Measurements from ENCODE around the gene SCYL2.

DNA sequence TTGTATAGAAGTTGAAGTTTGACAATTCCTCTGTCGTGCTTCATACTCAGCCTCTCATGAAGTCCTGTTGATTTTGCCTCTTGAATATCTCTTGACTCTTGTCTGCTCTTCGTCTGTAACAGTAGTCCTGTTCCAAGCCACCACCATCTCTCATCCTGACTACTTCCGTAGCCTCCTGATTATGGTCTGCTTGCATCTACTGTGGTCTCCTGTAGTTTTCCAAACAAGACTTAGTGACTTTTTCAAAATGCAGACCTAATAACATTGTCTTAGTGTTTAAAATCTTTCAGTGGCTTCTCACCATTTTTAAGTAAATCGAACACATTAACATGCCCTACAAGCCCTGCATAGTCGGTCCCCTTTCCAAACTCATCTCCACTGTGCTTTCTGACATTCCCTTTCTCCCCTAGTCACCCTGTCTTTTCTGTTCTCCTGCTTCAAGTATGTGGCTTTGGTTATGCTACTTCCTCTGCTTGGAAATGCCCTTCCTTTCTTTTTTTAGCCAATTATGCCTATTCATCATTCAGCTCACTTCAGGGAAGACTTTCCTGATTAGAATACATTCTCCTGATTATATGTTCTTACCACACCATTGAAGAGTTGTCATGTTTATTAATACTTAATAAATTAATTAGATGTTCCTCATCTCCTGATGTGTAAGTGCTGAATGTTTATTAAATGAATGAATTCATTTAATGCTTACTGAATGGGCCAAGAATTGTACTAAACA is 2.0 kb downstream of the SCYL2 start:
- TF ChIP-seq, protein P1, sequence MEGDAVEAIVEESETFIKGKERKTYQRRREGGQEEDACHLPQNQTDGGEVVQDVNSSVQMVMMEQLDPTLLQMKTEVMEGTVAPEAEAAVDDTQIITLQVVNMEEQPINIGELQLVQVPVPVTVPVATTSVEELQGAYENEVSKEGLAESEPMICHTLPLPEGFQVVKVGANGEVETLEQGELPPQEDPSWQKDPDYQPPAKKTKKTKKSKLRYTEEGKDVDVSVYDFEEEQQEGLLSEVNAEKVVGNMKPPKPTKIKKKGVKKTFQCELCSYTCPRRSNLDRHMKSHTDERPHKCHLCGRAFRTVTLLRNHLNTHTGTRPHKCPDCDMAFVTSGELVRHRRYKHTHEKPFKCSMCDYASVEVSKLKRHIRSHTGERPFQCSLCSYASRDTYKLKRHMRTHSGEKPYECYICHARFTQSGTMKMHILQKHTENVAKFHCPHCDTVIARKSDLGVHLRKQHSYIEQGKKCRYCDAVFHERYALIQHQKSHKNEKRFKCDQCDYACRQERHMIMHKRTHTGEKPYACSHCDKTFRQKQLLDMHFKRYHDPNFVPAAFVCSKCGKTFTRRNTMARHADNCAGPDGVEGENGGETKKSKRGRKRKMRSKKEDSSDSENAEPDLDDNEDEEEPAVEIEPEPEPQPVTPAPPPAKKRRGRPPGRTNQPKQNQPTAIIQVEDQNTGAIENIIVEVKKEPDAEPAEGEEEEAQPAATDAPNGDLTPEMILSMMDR (IDR thresholded peaks at IDR 0.05), result no peak
- TF ChIP-seq POLR2A (IDR thresholded peaks at IDR 0.05), result no peak
